ENCODE data around the gene ITGB1. TPM values are rescaled to one million over a fixed set of nuclear protein-coding genes. Genes with fewer than 3 reads are reported as not detected.
A peak's percentile ranks its signal among the peaks of the same experiment; 100 is the strongest.

ITGB1 gene
- total and polyA plus RNA-seq, 10 of the 15 experiments (the other 5 are each of a cell fraction or from before 2014, with no cell fraction given), result 2.8 to 20.7 (median 10.4) TPM

DNA sequence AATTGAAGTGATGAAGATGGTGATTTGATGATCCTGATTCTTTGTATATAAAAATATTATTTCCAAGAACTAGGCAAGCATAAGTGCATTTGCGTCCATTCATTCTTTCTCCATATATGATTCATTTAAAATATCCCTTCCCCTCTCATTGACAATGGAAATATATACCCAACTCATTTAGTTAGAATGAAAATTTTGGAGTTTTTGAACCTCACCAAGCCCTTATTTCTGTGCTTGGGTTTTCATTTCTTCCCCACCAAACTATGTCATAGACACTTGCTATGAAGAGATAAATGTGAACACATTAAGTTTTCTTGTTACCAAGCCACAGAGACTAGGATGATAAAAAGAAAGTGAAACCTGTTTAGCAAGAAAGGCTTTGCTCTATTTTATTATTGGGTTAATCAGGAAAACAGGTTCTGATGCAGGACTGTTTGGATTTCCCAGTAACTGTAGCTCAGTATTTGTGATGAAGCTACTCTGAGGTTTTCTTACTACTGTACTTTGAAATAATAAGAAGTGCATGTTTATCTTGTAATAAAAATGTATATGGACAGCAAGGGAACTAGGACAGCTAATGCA lies 68.3 kb downstream of the ITGB1 start:
- RAD21 ChIA-PET (ENCODE audit: unreplicated experiment), result no interaction called here
- no peak for DNase-seq (ENCODE audit: low read depth, low spot score)
- Histone ChIP-seq H3K4me2 (ENCODE audit: control insufficient read depth, insufficient read depth) (0 out of 2 replicates have a peak overlapping the region, but pooled peaks have one; percentile 17), H3K27ac (ENCODE audit: control insufficient read depth, insufficient read depth) (no peak overlapping the region), H3K4me1 (ENCODE audit: control insufficient read depth, insufficient read depth, low read length) (no peaks in the 10 kb centered on the region), H3K27me3 (replicated peaks in 1 of 2; ENCODE audit: control insufficient read depth in 2 of 2, insufficient read depth in 2 of 2, low read length in 1 of 2) (no peaks in the 10 kb centered on the region), H2AFZ (ENCODE audit: control insufficient read depth, low read depth, low read length) (no peak overlapping the region), H4K20me1 (ENCODE audit: control insufficient read depth, insufficient read depth) (no peaks in the 10 kb centered on the region), H3K4me3 (no peak overlapping the region), H3K36me3 (ENCODE audit: control insufficient read depth in 2 of 2, insufficient read depth in 2 of 2, low read length in 1 of 2) (no peaks in the 10 kb centered on the region), H3K9ac (ENCODE audit: control insufficient read depth, insufficient read depth, low read length) (no peak overlapping the region), H3K79me2 (ENCODE audit: control insufficient read depth, insufficient read depth, low read length) (no peaks in the 10 kb centered on the region), H3K9me3 (replicated peaks; ENCODE audit: control insufficient read depth, insufficient read depth, low read length) (no peaks in the 10 kb centered on the region)
- SMC1A ChIA-PET (ENCODE audit: uncharacterized antibody, unreplicated experiment), result no interaction called here
- CTCF ChIA-PET, result interaction anchor here (1.0 to 1.3 kb wide), 2 partner anchors 31 to 119 kb away, joined by 3 read pairs; no protein-coding TSS in a partner anchor
- POLR2A ChIA-PET, result no interaction called here
- no peak; the same call in 2 of the 3 replicates for ATAC-seq
- BruUV-seq (replicated peaks), result no TSS peak
- intact Hi-C loops (cut with micrococcal nuclease; ENCODE audit: unreplicated experiment), result no loop called here
- TF ChIP-seq SREBF2 (IDR thresholded peaks at IDR 0.05; ENCODE audit: low read length) (no peak), PAX8 (IDR thresholded peaks at IDR 0.05) (no peak), CBX5 (IDR thresholded peaks at IDR 0.05; ENCODE audit: low read depth) (no peak), ASH2L (IDR thresholded peaks at IDR 0.05; ENCODE audit: borderline replicate concordance, low read depth) (no peak), POLR2A (IDR thresholded peaks at IDR 0.05; ENCODE audit: low read depth, low read length) (no peak), NKRF (conservative IDR thresholded peaks at IDR 0.05) (no peak), KDM1A (IDR thresholded peaks at IDR 0.05; ENCODE audit: borderline replicate concordance) (no peak), FOXK2 (IDR thresholded peaks at IDR 0.05) (no peak)
- TF ChIP-seq, protein P1, sequence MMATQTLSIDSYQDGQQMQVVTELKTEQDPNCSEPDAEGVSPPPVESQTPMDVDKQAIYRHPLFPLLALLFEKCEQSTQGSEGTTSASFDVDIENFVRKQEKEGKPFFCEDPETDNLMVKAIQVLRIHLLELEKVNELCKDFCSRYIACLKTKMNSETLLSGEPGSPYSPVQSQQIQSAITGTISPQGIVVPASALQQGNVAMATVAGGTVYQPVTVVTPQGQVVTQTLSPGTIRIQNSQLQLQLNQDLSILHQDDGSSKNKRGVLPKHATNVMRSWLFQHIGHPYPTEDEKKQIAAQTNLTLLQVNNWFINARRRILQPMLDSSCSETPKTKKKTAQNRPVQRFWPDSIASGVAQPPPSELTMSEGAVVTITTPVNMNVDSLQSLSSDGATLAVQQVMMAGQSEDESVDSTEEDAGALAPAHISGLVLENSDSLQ (IDR thresholded peaks at IDR 0.05), result no peak
- TF ChIP-seq, protein P2, sequence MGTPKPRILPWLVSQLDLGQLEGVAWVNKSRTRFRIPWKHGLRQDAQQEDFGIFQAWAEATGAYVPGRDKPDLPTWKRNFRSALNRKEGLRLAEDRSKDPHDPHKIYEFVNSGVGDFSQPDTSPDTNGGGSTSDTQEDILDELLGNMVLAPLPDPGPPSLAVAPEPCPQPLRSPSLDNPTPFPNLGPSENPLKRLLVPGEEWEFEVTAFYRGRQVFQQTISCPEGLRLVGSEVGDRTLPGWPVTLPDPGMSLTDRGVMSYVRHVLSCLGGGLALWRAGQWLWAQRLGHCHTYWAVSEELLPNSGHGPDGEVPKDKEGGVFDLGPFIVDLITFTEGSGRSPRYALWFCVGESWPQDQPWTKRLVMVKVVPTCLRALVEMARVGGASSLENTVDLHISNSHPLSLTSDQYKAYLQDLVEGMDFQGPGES (IDR thresholded peaks at IDR 0.05), result no peak
- WGBS (ENCODE audit: insufficient coverage, insufficient replicate concordance, low lambda C conversion rate, missing lambda C conversion rate), result 75% methylated on average over 1 of the region's 1 CpG
- FAIRE-seq, result no peak
- in situ Hi-C loops (cut with MboI), result no loop called here
